ENCODE measurements around the gene ATP6AP1.

The ATP6AP1 gene

GRCh38 chrX:154401045-154401799 lies 27.3 kb upstream of the ATP6AP1 start:
- H3K4me1 ChIP-seq (ENCODE audit: control insufficient read depth, insufficient read depth, low read length), result peaks cover 16% of the 10 kb centered on the region
- no peak overlapping the region for H3K9ac ChIP-seq (ENCODE audit: low read length in 2 of 2)
- no peaks in the 10 kb centered on the region for H3K27me3 ChIP-seq (ENCODE audit: control insufficient read depth in 1 of 2, insufficient read depth in 2 of 2, low read length in 2 of 2)
- no peak overlapping the region for H3K27ac ChIP-seq (ENCODE audit: low read length)
- no peaks in the 10 kb centered on the region for H3K9me3 ChIP-seq (ENCODE audit: control insufficient read depth in 2 of 2, low read length in 2 of 2)
- peaks cover 11 to 12% of the 10 kb centered on the region in 2 donors for H3K36me3 ChIP-seq (ENCODE audit: control insufficient read depth in 2 of 2, insufficient read depth in 2 of 2, low read length in 2 of 2)
- no peak overlapping the region for H3K4me3 ChIP-seq (ENCODE audit: low read length in 2 of 2)

- peaks cover 16% of the 10 kb centered on the region for H3K4me1 ChIP-seq (ENCODE audit: control insufficient read depth, insufficient read depth, low read length)
- no peak overlapping the region for H3K27ac ChIP-seq (ENCODE audit: low read length)
Observed at GRCh38 chrX:154401918-154402621, 26.4 kb upstream of the ATP6AP1 start.

GRCh38 chrX:154402622-154403127 lies 25.8 kb upstream of the ATP6AP1 start:
- no peaks in the 10 kb centered on the region for H3K9me3 ChIP-seq (ENCODE audit: control insufficient read depth in 2 of 2, low read length in 2 of 2)
- no peak overlapping the region for H3K4me3 ChIP-seq (ENCODE audit: low read length in 2 of 2)
- no peak overlapping the region for H3K27ac ChIP-seq (ENCODE audit: low read length)
- H3K36me3 ChIP-seq (ENCODE audit: control insufficient read depth in 2 of 2, insufficient read depth in 2 of 2, low read length in 2 of 2), result peaks cover 11 to 12% of the 10 kb centered on the region in 2 donors
- H3K4me1 ChIP-seq (ENCODE audit: control insufficient read depth, insufficient read depth, low read length), result peaks cover 13% of the 10 kb centered on the region
- H3K27me3 ChIP-seq (ENCODE audit: control insufficient read depth in 1 of 2, insufficient read depth in 2 of 2, low read length in 2 of 2), result no peaks in the 10 kb centered on the region
- H3K9ac ChIP-seq (ENCODE audit: low read length in 2 of 2), result no peak overlapping the region

More at GRCh38 chrX:154401918-154402621, 26.4 kb upstream of the ATP6AP1 start:
- H3K36me3 ChIP-seq (ENCODE audit: control insufficient read depth in 2 of 2, insufficient read depth in 2 of 2, low read length in 2 of 2), result peaks cover 11 to 12% of the 10 kb centered on the region in 2 donors
- H3K9me3 ChIP-seq (ENCODE audit: control insufficient read depth in 2 of 2, low read length in 2 of 2), result no peaks in the 10 kb centered on the region
- H3K9ac ChIP-seq (ENCODE audit: low read length in 2 of 2), result no peak overlapping the region
- no peak overlapping the region for H3K4me3 ChIP-seq (ENCODE audit: low read length in 2 of 2)
- no peaks in the 10 kb centered on the region for H3K27me3 ChIP-seq (ENCODE audit: control insufficient read depth in 1 of 2, insufficient read depth in 2 of 2, low read length in 2 of 2)

- H3K4me3 ChIP-seq (ENCODE audit: low read length in 2 of 2), result no peak overlapping the region
- H3K27me3 ChIP-seq (ENCODE audit: control insufficient read depth in 1 of 2, insufficient read depth in 2 of 2, low read length in 2 of 2), result no peaks in the 10 kb centered on the region
- H3K27ac ChIP-seq (ENCODE audit: low read length), result no peak overlapping the region
- no peak overlapping the region for H3K9ac ChIP-seq (ENCODE audit: low read length in 2 of 2)
- peaks cover 11 to 12% of the 10 kb centered on the region in 2 donors for H3K36me3 ChIP-seq (ENCODE audit: control insufficient read depth in 2 of 2, insufficient read depth in 2 of 2, low read length in 2 of 2)
- peaks cover 13% of the 10 kb centered on the region for H3K4me1 ChIP-seq (ENCODE audit: control insufficient read depth, insufficient read depth, low read length)
- no peaks in the 10 kb centered on the region for H3K9me3 ChIP-seq (ENCODE audit: control insufficient read depth in 2 of 2, low read length in 2 of 2)
Observed at GRCh38 chrX:154403192-154403591, 25.3 kb upstream of the ATP6AP1 start.

- no peaks in the 10 kb centered on the region for H3K9me3 ChIP-seq (ENCODE audit: control insufficient read depth in 2 of 2, low read length in 2 of 2)
- H3K27me3 ChIP-seq (ENCODE audit: control insufficient read depth in 1 of 2, insufficient read depth in 2 of 2, low read length in 2 of 2), result no peaks in the 10 kb centered on the region
- H3K36me3 ChIP-seq (ENCODE audit: control insufficient read depth in 2 of 2, insufficient read depth in 2 of 2, low read length in 2 of 2), result peaks cover 11 to 12% of the 10 kb centered on the region in 2 donors
- H3K27ac ChIP-seq (ENCODE audit: low read length), result no peak overlapping the region
- H3K4me1 ChIP-seq (ENCODE audit: control insufficient read depth, insufficient read depth, low read length), result peaks cover 13% of the 10 kb centered on the region
- H3K9ac ChIP-seq (ENCODE audit: low read length in 2 of 2), result no peak overlapping the region
- H3K4me3 ChIP-seq (ENCODE audit: low read length in 2 of 2), result no peak overlapping the region
Observed at GRCh38 chrX:154403858-154404257, 24.6 kb upstream of the ATP6AP1 start.

- peaks cover 5% of the 10 kb centered on the region for H3K4me1 ChIP-seq (ENCODE audit: control insufficient read depth, insufficient read depth, low read length)
- H3K27ac ChIP-seq (ENCODE audit: low read length), result no peak overlapping the region
- no peaks in the 10 kb centered on the region for H3K27me3 ChIP-seq (ENCODE audit: control insufficient read depth in 1 of 2, insufficient read depth in 2 of 2, low read length in 2 of 2)
Observed at GRCh38 chrX:154404625-154405192, 23.8 kb upstream of the ATP6AP1 start.

GRCh38 chrX:154408659-154409221 lies 19.7 kb upstream of the ATP6AP1 start:
- Histone ChIP-seq H3K36me3 (ENCODE audit: control insufficient read depth in 2 of 2, insufficient read depth in 2 of 2, low read length in 2 of 2) (peaks cover 0 to 1% of the 10 kb centered on the region in 2 donors), H3K27ac (ENCODE audit: low read length) (no peak overlapping the region), H3K4me1 (ENCODE audit: control insufficient read depth, insufficient read depth, low read length) (peaks cover 9% of the 10 kb centered on the region), H3K4me3 (ENCODE audit: low read length in 2 of 2) (peak overlapping the region in 1 of 2 donors; percentile 22), H3K9me3 (ENCODE audit: control insufficient read depth in 2 of 2, low read length in 2 of 2) (no peaks in the 10 kb centered on the region), H3K9ac (ENCODE audit: low read length in 2 of 2) (peak overlapping the region in 1 of 2 donors; percentile 28), H3K27me3 (ENCODE audit: control insufficient read depth in 1 of 2, insufficient read depth in 2 of 2, low read length in 2 of 2) (peaks cover 0 to 3% of the 10 kb centered on the region in 2 donors)

More at GRCh38 chrX:154404625-154405192, 23.8 kb upstream of the ATP6AP1 start:
- peaks cover 6 to 7% of the 10 kb centered on the region in 2 donors for H3K36me3 ChIP-seq (ENCODE audit: control insufficient read depth in 2 of 2, insufficient read depth in 2 of 2, low read length in 2 of 2)
- no peak overlapping the region for H3K9ac ChIP-seq (ENCODE audit: low read length in 2 of 2)
- no peaks in the 10 kb centered on the region for H3K9me3 ChIP-seq (ENCODE audit: control insufficient read depth in 2 of 2, low read length in 2 of 2)
- H3K4me3 ChIP-seq (ENCODE audit: low read length in 2 of 2), result no peak overlapping the region

- Histone ChIP-seq H3K36me3 (ENCODE audit: control insufficient read depth in 2 of 2, insufficient read depth in 2 of 2, low read length in 2 of 2) (peaks cover 0 to 3% of the 10 kb centered on the region in 2 donors), H3K27me3 (ENCODE audit: control insufficient read depth in 1 of 2, insufficient read depth in 2 of 2, low read length in 2 of 2) (peaks cover 0 to 3% of the 10 kb centered on the region in 2 donors), H3K4me1 (ENCODE audit: control insufficient read depth, insufficient read depth, low read length) (peaks cover 9% of the 10 kb centered on the region), H3K27ac (ENCODE audit: low read length) (no peak within 1 kb of the TSS), H3K9ac (ENCODE audit: low read length in 2 of 2) (peak within 1 kb of the TSS in 1 of 2 donors; percentile 28), H3K4me3 (ENCODE audit: low read length in 2 of 2) (peak within 1 kb of the TSS in 1 of 2 donors; percentile 22), H3K9me3 (ENCODE audit: control insufficient read depth in 2 of 2, low read length in 2 of 2) (no peaks in the 10 kb centered on the region)
Observed at GRCh38 chrX:154409222-154409871, 19.1 kb upstream of the ATP6AP1 start, which contains the start of gene DNASE1L1. DNASE1L1 (minus strand) TSS chrX:154409254; CDS start chrX:154405568, 3,686 bp downstream.

GRCh38 chrX:154411981-154412340 lies 16.5 kb upstream of the ATP6AP1 start:
- H3K27ac ChIP-seq (ENCODE audit: low read length), result peak overlapping the region; percentile 69
- no peaks in the 10 kb centered on the region for H3K9me3 ChIP-seq (ENCODE audit: control insufficient read depth in 2 of 2, low read length in 2 of 2)
- H3K4me1 ChIP-seq (ENCODE audit: control insufficient read depth, insufficient read depth, low read length), result peaks cover 9% of the 10 kb centered on the region
- peaks cover 0 to 3% of the 10 kb centered on the region in 2 donors for H3K27me3 ChIP-seq (ENCODE audit: control insufficient read depth in 1 of 2, insufficient read depth in 2 of 2, low read length in 2 of 2)
- peak overlapping the region; percentile 59 to 76 for H3K4me3 ChIP-seq (ENCODE audit: low read length in 2 of 2)
- H3K9ac ChIP-seq (ENCODE audit: low read length in 2 of 2), result peak overlapping the region; percentile 62 to 64
- peaks cover 0 to 3% of the 10 kb centered on the region in 2 donors for H3K36me3 ChIP-seq (ENCODE audit: control insufficient read depth in 2 of 2, insufficient read depth in 2 of 2, low read length in 2 of 2)

- Histone ChIP-seq H3K9me3 (ENCODE audit: control insufficient read depth in 2 of 2, low read length in 2 of 2) (no peaks in the 10 kb centered on the region), H3K36me3 (ENCODE audit: control insufficient read depth in 2 of 2, insufficient read depth in 2 of 2, low read length in 2 of 2) (peaks cover 0 to 3% of the 10 kb centered on the region in 2 donors), H3K4me3 (ENCODE audit: low read length in 2 of 2) (peak overlapping the region in 1 of 2 donors; percentile 76), H3K9ac (ENCODE audit: low read length in 2 of 2) (peak overlapping the region; percentile 62 to 64), H3K27me3 (ENCODE audit: control insufficient read depth in 1 of 2, insufficient read depth in 2 of 2, low read length in 2 of 2) (peaks cover 0 to 3% of the 10 kb centered on the region in 2 donors), H3K4me1 (ENCODE audit: control insufficient read depth, insufficient read depth, low read length) (peaks cover 9% of the 10 kb centered on the region), H3K27ac (ENCODE audit: low read length) (peak overlapping the region; percentile 31)
Observed at GRCh38 chrX:154412468-154412867, 16.0 kb upstream of the ATP6AP1 start.

All from stomach smooth muscle (tissue), 2 donors.